ENCODE results near the gene H19.

Gene H19

DNA sequence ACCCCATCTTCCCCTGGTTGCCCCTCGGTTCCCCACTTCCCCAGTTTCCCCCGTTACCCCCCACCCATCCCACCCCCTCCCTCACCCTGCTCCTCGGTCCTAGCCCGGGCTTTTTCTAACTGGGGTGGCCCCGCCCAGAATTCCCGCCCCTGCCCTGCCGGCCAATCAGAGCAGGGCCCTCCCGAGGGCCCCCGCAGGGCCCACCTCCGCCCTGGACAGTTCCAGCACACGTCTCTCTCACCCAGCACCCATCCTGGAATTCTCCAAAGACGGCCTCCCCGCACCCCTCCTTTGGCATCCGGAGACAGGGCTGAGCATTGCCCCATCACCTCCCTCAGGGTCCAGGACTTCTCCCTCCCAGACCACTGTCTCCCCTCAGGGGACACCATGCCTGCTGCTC lies at the start of gene H19:
Gene H19, minus strand, starts transcription at position 88 of the 400 bp plus-strand sequence.
- Histone ChIP-seq H3K36me3 (ENCODE audit: control insufficient read depth, insufficient read depth, low read length, severe bottlenecking) (no peaks in the 10 kb centered on the region), H3K9ac (ENCODE audit: low read length) (no peak within 1 kb of the TSS), H3K9me3 (ENCODE audit: control insufficient read depth, low read length) (no peaks in the 10 kb centered on the region), H3K27me3 (replicated peaks; ENCODE audit: control insufficient read depth, insufficient read depth, low read length) (no peaks in the 10 kb centered on the region), H3K4me1 (ENCODE audit: control insufficient read depth, insufficient read depth, low read length) (no peaks in the 10 kb centered on the region), H3K4me3 (ENCODE audit: low read length) (no peak within 1 kb of the TSS)
- no peak for DNase-seq (ENCODE audit: low read depth)

- Histone ChIP-seq H3K4me1 (ENCODE audit: control insufficient read depth, insufficient read depth, low read length) (no peaks in the 10 kb centered on the region), H3K9ac (ENCODE audit: low read length) (no peak overlapping the region), H3K9me3 (ENCODE audit: control insufficient read depth, low read length) (peaks cover 9% of the 10 kb centered on the region)
Observed at GRCh38 chr11:2041963-2042362, 44.3 kb upstream of the H19 start.

DNA sequence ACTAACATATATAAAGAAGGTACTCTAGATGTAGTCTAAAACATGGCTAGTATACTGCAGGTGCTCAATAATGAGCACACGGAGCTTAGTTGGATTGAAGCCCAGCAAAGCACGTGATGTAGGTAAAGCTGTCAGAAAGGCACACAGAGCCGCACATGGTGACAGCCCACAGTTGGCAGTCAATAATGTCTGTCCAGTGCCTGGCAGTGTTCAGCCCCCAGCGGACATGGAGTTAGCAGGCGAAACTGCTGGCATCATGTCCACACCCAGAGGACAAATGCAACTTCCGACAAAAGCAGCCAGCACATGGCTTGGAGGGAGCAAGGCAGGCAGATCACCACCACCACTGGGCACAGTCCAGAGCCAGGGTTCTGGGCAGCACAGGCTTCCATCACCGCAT lies 43.5 kb upstream of the H19 start:
- Histone ChIP-seq H3K9me3 (ENCODE audit: control insufficient read depth, low read length) (peaks cover 5% of the 10 kb centered on the region), H3K4me3 (ENCODE audit: low read length) (no peak overlapping the region), H3K27me3 (replicated peaks; ENCODE audit: control insufficient read depth, insufficient read depth, low read length) (peaks cover 13% of the 10 kb centered on the region), H3K4me1 (ENCODE audit: control insufficient read depth, insufficient read depth, low read length) (no peaks in the 10 kb centered on the region), H3K9ac (ENCODE audit: low read length) (no peak overlapping the region), H3K36me3 (ENCODE audit: control insufficient read depth, insufficient read depth, low read length, severe bottlenecking) (no peaks in the 10 kb centered on the region)
- DNase-seq (ENCODE audit: low read depth), result no peak

More at GRCh38 chr11:2041963-2042362, 44.3 kb upstream of the H19 start:
- DNase-seq (ENCODE audit: low read depth), result no peak
- Histone ChIP-seq H3K4me3 (ENCODE audit: low read length) (no peak overlapping the region), H3K36me3 (ENCODE audit: control insufficient read depth, insufficient read depth, low read length, severe bottlenecking) (no peaks in the 10 kb centered on the region), H3K27me3 (replicated peaks; ENCODE audit: control insufficient read depth, insufficient read depth, low read length) (peaks cover 20% of the 10 kb centered on the region)

GRCh38 chr11:2039198-2039759 lies 41.6 kb upstream of the H19 start:
- Histone ChIP-seq H3K4me3 (ENCODE audit: low read length) (no peak overlapping the region), H3K4me1 (ENCODE audit: control insufficient read depth, insufficient read depth, low read length) (no peaks in the 10 kb centered on the region), H3K9ac (ENCODE audit: low read length) (no peak overlapping the region), H3K27me3 (replicated peaks; ENCODE audit: control insufficient read depth, insufficient read depth, low read length) (peaks cover 2% of the 10 kb centered on the region), H3K36me3 (ENCODE audit: control insufficient read depth, insufficient read depth, low read length, severe bottlenecking) (no peaks in the 10 kb centered on the region), H3K9me3 (ENCODE audit: control insufficient read depth, low read length) (no peaks in the 10 kb centered on the region)
- no peak for DNase-seq (ENCODE audit: low read depth)

GRCh38 chr11:2036863-2037486 lies 39.3 kb upstream of the H19 start:
- Histone ChIP-seq H3K9me3 (ENCODE audit: control insufficient read depth, low read length) (no peaks in the 10 kb centered on the region), H3K36me3 (ENCODE audit: control insufficient read depth, insufficient read depth, low read length, severe bottlenecking) (no peaks in the 10 kb centered on the region), H3K4me1 (ENCODE audit: control insufficient read depth, insufficient read depth, low read length) (no peaks in the 10 kb centered on the region), H3K27me3 (replicated peaks; ENCODE audit: control insufficient read depth, insufficient read depth, low read length) (peaks cover 1% of the 10 kb centered on the region), H3K9ac (ENCODE audit: low read length) (no peak overlapping the region), H3K4me3 (ENCODE audit: low read length) (no peak overlapping the region)
- no peak for DNase-seq (ENCODE audit: low read depth)

DNA sequence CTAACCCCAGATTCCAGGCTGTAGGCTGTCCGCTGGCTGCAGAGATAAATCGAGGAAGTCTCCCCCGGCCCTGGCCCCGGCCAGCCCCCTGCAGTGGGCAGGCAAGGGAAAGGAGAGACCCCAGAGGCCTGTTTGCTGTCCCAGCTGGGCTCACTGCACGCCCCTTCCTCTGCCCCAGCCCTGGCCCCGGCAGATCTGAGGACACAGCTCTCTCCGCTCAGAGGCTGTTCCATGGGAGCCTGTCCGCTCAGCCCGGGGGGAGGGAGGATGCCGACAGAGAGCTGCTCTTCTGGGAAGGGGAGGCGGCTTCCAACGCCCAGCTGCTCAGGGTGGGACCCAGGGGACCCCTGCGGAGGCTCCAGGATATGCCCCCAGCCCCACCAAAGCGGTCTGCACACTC lies 37.7 kb upstream of the H19 start:
- Histone ChIP-seq H3K4me1 (ENCODE audit: control insufficient read depth, insufficient read depth, low read length) (no peaks in the 10 kb centered on the region), H3K9me3 (ENCODE audit: control insufficient read depth, low read length) (no peaks in the 10 kb centered on the region), H3K27me3 (replicated peaks; ENCODE audit: control insufficient read depth, insufficient read depth, low read length) (no peaks in the 10 kb centered on the region), H3K4me3 (ENCODE audit: low read length) (no peak overlapping the region), H3K9ac (ENCODE audit: low read length) (no peak overlapping the region), H3K36me3 (ENCODE audit: control insufficient read depth, insufficient read depth, low read length, severe bottlenecking) (no peaks in the 10 kb centered on the region)
- DNase-seq (ENCODE audit: low read depth), result no peak

- no peak for DNase-seq (ENCODE audit: low read depth)
- Histone ChIP-seq H3K4me1 (ENCODE audit: control insufficient read depth, insufficient read depth, low read length) (no peaks in the 10 kb centered on the region), H3K27me3 (replicated peaks; ENCODE audit: control insufficient read depth, insufficient read depth, low read length) (no peaks in the 10 kb centered on the region)
Observed at GRCh38 chr11:2031058-2031457, 33.4 kb upstream of the H19 start.

GRCh38 chr11:2027708-2028107 lies 30.1 kb upstream of the H19 start:
- DNase-seq (ENCODE audit: low read depth), result no peak
- H3K4me3 ChIP-seq (ENCODE audit: low read length), result no peak overlapping the region

More at GRCh38 chr11:2031058-2031457, 33.4 kb upstream of the H19 start:
- H3K36me3 ChIP-seq (ENCODE audit: control insufficient read depth, insufficient read depth, low read length, severe bottlenecking), result no peaks in the 10 kb centered on the region
- no peak overlapping the region for H3K4me3 ChIP-seq (ENCODE audit: low read length)
- no peaks in the 10 kb centered on the region for H3K9me3 ChIP-seq (ENCODE audit: control insufficient read depth, low read length)
- H3K9ac ChIP-seq (ENCODE audit: low read length), result no peak overlapping the region

GRCh38 chr11:2015025-2015424 lies 17.4 kb upstream of the H19 start:
- H3K4me1 ChIP-seq (ENCODE audit: control insufficient read depth, insufficient read depth, low read length), result no peaks in the 10 kb centered on the region
- no peak overlapping the region for H3K9ac ChIP-seq (ENCODE audit: low read length)
- H3K36me3 ChIP-seq (ENCODE audit: control insufficient read depth, insufficient read depth, low read length, severe bottlenecking), result no peaks in the 10 kb centered on the region
- no peaks in the 10 kb centered on the region for H3K9me3 ChIP-seq (ENCODE audit: control insufficient read depth, low read length)
- H3K4me3 ChIP-seq (ENCODE audit: low read length), result no peak overlapping the region
- no peaks in the 10 kb centered on the region for H3K27me3 ChIP-seq (replicated peaks; ENCODE audit: control insufficient read depth, insufficient read depth, low read length)
- no peak for DNase-seq (ENCODE audit: low read depth)

More at GRCh38 chr11:2027708-2028107, 30.1 kb upstream of the H19 start:
- Histone ChIP-seq H3K9ac (ENCODE audit: low read length) (no peak overlapping the region), H3K9me3 (ENCODE audit: control insufficient read depth, low read length) (no peaks in the 10 kb centered on the region), H3K27me3 (replicated peaks; ENCODE audit: control insufficient read depth, insufficient read depth, low read length) (no peaks in the 10 kb centered on the region), H3K4me1 (ENCODE audit: control insufficient read depth, insufficient read depth, low read length) (no peaks in the 10 kb centered on the region), H3K36me3 (ENCODE audit: control insufficient read depth, insufficient read depth, low read length, severe bottlenecking) (no peaks in the 10 kb centered on the region)

GRCh38 chr11:2012440-2012839 lies 14.8 kb upstream of the H19 start:
- H3K9ac ChIP-seq (ENCODE audit: low read length), result no peak overlapping the region
- no peak overlapping the region for H3K4me3 ChIP-seq (ENCODE audit: low read length)
- no peaks in the 10 kb centered on the region for H3K36me3 ChIP-seq (ENCODE audit: control insufficient read depth, insufficient read depth, low read length, severe bottlenecking)
- no peak for DNase-seq (ENCODE audit: low read depth)
- no peaks in the 10 kb centered on the region for H3K4me1 ChIP-seq (ENCODE audit: control insufficient read depth, insufficient read depth, low read length)
- H3K9me3 ChIP-seq (ENCODE audit: control insufficient read depth, low read length), result no peaks in the 10 kb centered on the region
- H3K27me3 ChIP-seq (replicated peaks; ENCODE audit: control insufficient read depth, insufficient read depth, low read length), result no peaks in the 10 kb centered on the region

- Histone ChIP-seq H3K4me1 (ENCODE audit: control insufficient read depth, insufficient read depth, low read length) (no peaks in the 10 kb centered on the region), H3K27me3 (replicated peaks; ENCODE audit: control insufficient read depth, insufficient read depth, low read length) (no peaks in the 10 kb centered on the region), H3K4me3 (ENCODE audit: low read length) (no peak overlapping the region), H3K9me3 (ENCODE audit: control insufficient read depth, low read length) (no peaks in the 10 kb centered on the region), H3K36me3 (ENCODE audit: control insufficient read depth, insufficient read depth, low read length, severe bottlenecking) (no peaks in the 10 kb centered on the region), H3K9ac (ENCODE audit: low read length) (no peak overlapping the region)
- DNase-seq (ENCODE audit: low read depth), result no peak
Observed at GRCh38 chr11:2004466-2004865, 6.8 kb upstream of the H19 start.

DNA sequence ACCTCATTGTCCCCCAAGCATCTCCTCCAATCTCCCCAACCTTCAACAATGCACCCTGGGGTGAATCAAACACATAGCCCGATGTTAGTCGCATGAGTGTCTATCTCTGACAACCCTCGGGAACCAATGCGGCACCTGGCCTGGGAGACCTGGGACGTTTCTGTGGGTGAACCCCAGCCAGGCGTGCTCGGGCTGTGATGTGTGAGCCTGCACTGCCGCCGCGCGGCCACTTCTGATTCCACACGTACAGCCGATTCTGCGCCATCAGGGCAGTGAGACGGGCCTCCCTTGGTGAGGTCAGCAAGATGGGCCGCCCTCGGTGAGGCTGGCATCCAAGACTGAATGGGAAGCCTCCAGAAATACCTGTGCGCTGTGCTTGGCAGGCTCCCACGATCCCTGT lies 5.2 kb upstream of the H19 start:
- DNase-seq (ENCODE audit: low read depth), result no peak
- Histone ChIP-seq H3K4me3 (ENCODE audit: low read length) (no peak overlapping the region), H3K27me3 (replicated peaks; ENCODE audit: control insufficient read depth, insufficient read depth, low read length) (no peaks in the 10 kb centered on the region), H3K36me3 (ENCODE audit: control insufficient read depth, insufficient read depth, low read length, severe bottlenecking) (no peaks in the 10 kb centered on the region), H3K9me3 (ENCODE audit: control insufficient read depth, low read length) (no peaks in the 10 kb centered on the region), H3K4me1 (ENCODE audit: control insufficient read depth, insufficient read depth, low read length) (no peaks in the 10 kb centered on the region), H3K9ac (ENCODE audit: low read length) (no peak overlapping the region)

All from adipocyte (in vitro differentiated cells).